ENCODE data around the gene BSG. TPM values are rescaled to one million over a fixed set of nuclear protein-coding genes. Genes with fewer than 3 reads are reported as not detected.

Gene BSG
- total RNA-seq, 1 donor from 2014 or later, result 330 TPM

GRCh38 chr19:590396-590745 is 18.0 kb downstream of the BSG start:
- peaks cover 42% of the 10 kb centered on the region for H3K27me3 Mint-ChIP-seq (ENCODE audit: insufficient read depth, low read depth)
- no peak overlapping the region for H3K4me3 ChIP-seq
- H3K9ac ChIP-seq, result no peak overlapping the region
- peaks cover 3% of the 10 kb centered on the region for H3K4me1 ChIP-seq
- H3K27ac ChIP-seq, result no peak overlapping the region
- H3K27me3 ChIP-seq, result peaks cover 76% of the 10 kb centered on the region
- peaks cover 26% of the 10 kb centered on the region for H3F3A ChIP-seq (ENCODE audit: low read depth)
- H3K9me3 ChIP-seq (ENCODE audit: low read depth), result no peaks in the 10 kb centered on the region
- H3K9me3 Mint-ChIP-seq, result peaks cover 4% of the 10 kb centered on the region
- peak; percentile 66 for DNase-seq (ENCODE audit: low spot score)
- H3K27ac Mint-ChIP-seq, result no peak overlapping the region
- H2AFZ ChIP-seq (replicated peaks), result no peak overlapping the region
- peak overlapping the region; percentile 55 for H3K4me2 ChIP-seq
- peaks cover 3% of the 10 kb centered on the region for H3K4me1 Mint-ChIP-seq
- H3K36me3 Mint-ChIP-seq, result no peaks in the 10 kb centered on the region
- TF ChIP-seq EZH2 (IDR thresholded peaks at IDR 0.05) (no peak), EZH2phosphoT487 (IDR thresholded peaks at IDR 0.05) (no peak), CTCF (IDR thresholded peaks at IDR 0.05) (no peak)
- no peaks in the 10 kb centered on the region for H3K36me3 ChIP-seq
- H3K79me2 ChIP-seq (ENCODE audit: low read depth), result no peaks in the 10 kb centered on the region
- H3K4me3 Mint-ChIP-seq, result no peak overlapping the region
- H4K20me1 ChIP-seq (ENCODE audit: low read depth), result peaks cover 79% of the 10 kb centered on the region

GRCh38 chr19:590750-591098 is 18.3 kb downstream of the BSG start:
- Histone ChIP-seq H2AFZ (replicated peaks) (no peak overlapping the region), H3F3A (ENCODE audit: low read depth) (peaks cover 30% of the 10 kb centered on the region), H3K4me3 (no peak overlapping the region), H4K20me1 (ENCODE audit: low read depth) (peaks cover 81% of the 10 kb centered on the region), H3K27me3 (peaks cover 76% of the 10 kb centered on the region), H3K4me1 (peaks cover 5% of the 10 kb centered on the region), H3K9me3 (ENCODE audit: low read depth) (no peaks in the 10 kb centered on the region), H3K79me2 (ENCODE audit: low read depth) (no peaks in the 10 kb centered on the region), H3K36me3 (no peaks in the 10 kb centered on the region), H3K4me2 (peak overlapping the region; percentile 55), H3K9ac (no peak overlapping the region), H3K27ac (no peak overlapping the region)
- peaks cover 3% of the 10 kb centered on the region for H3K4me1 Mint-ChIP-seq
- TF ChIP-seq EZH2 (IDR thresholded peaks at IDR 0.05), result no peak
- no peak for TF ChIP-seq CTCF (IDR thresholded peaks at IDR 0.05)
- no peak for TF ChIP-seq EZH2phosphoT487 (IDR thresholded peaks at IDR 0.05)
- no peak for DNase-seq (ENCODE audit: low spot score)
- no peak overlapping the region for H3K27ac Mint-ChIP-seq
- H3K27me3 Mint-ChIP-seq (ENCODE audit: insufficient read depth, low read depth), result peaks cover 43% of the 10 kb centered on the region
- no peaks in the 10 kb centered on the region for H3K36me3 Mint-ChIP-seq
- peaks cover 4% of the 10 kb centered on the region for H3K9me3 Mint-ChIP-seq
- H3K4me3 Mint-ChIP-seq, result no peak overlapping the region

GRCh38 chr19:591099-591958 is 18.9 kb downstream of the BSG start:
- peaks cover 42% of the 10 kb centered on the region for H3K27me3 Mint-ChIP-seq (ENCODE audit: insufficient read depth, low read depth)
- H3K27ac Mint-ChIP-seq, result no peak overlapping the region
- Histone ChIP-seq H3K27me3 (peaks cover 76% of the 10 kb centered on the region), H3K9me3 (ENCODE audit: low read depth) (no peaks in the 10 kb centered on the region), H4K20me1 (ENCODE audit: low read depth) (peaks cover 84% of the 10 kb centered on the region), H3K9ac (no peak overlapping the region), H3K79me2 (ENCODE audit: low read depth) (no peaks in the 10 kb centered on the region), H3K4me2 (no peak overlapping the region), H3F3A (ENCODE audit: low read depth) (peaks cover 32% of the 10 kb centered on the region), H3K4me3 (no peak overlapping the region), H3K4me1 (peaks cover 11% of the 10 kb centered on the region), H3K36me3 (no peaks in the 10 kb centered on the region), H3K27ac (no peak overlapping the region), H2AFZ (replicated peaks) (no peak overlapping the region)
- H3K36me3 Mint-ChIP-seq, result no peaks in the 10 kb centered on the region
- peaks cover 4% of the 10 kb centered on the region for H3K9me3 Mint-ChIP-seq
- H3K4me1 Mint-ChIP-seq, result peaks cover 3% of the 10 kb centered on the region
- peak overlapping the region; percentile 74 for H3K4me3 Mint-ChIP-seq
- DNase-seq (ENCODE audit: low spot score), result peak; percentile 86
- TF ChIP-seq EZH2 (IDR thresholded peaks at IDR 0.05) (peak; percentile 99), CTCF (IDR thresholded peaks at IDR 0.05) (no peak), EZH2phosphoT487 (IDR thresholded peaks at IDR 0.05) (peak; percentile 86)
